ENCODE data around the gene FAM200B.

FAM200B gene

GRCh38 chr4:15690020-15690809 is 8.6 kb downstream of the FAM200B start:
- no peak for TF ChIP-seq CTCF (IDR thresholded peaks at IDR 0.05; ENCODE audit: low read depth, low read length)
- peak; percentile 86 for DNase-seq (ENCODE audit: low read depth)
- H3K4me3 ChIP-seq (ENCODE audit: low read depth, low read length) = peak overlapping the region; percentile 7

DNA sequence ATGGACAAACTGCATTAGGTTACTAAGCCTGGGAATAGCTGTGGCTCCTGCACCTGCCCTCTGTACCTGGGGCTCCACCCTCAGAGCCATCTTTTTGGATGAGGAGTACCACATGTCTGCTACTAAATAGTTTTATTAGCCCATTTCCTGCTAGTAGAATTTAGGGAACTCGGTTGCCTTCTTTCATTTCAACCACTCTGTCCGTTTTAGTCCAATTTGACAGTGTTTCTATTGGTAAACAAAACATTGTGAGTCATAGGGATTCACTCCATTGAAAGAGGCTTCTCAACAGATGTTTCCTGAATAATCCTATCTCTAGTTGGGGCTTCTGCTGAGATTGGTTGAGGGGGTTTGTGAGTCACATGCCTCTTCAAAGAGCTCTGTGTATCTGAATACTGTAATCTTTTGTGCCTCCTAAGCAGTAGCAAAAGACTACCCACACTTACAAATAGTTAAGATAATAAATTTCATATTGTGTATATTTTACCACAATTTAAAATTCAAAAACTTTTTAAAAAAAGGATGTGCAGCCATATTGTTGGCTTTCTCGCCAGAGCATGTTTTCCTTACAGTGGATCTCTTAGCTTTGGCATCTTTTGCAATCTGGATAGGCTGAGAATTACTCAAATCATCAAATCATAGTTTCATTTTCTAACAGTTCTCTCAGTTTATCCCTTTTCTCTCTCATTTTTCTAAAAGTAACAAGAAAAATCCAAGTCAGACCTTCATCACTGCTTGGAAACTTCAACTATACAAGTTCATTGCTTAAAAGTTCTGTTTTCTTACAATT is 9.9 kb downstream of the FAM200B start:
- DNase-seq (ENCODE audit: low read depth) = peak; percentile 76
- TF ChIP-seq MAX (IDR thresholded peaks at IDR 0.05; ENCODE audit: low read depth, low read length) = peak; percentile 9; the same call in 1 of the 2 replicates
- TF ChIP-seq CTCF (IDR thresholded peaks at IDR 0.05; ENCODE audit: low read depth, low read length) = no peak
- TF ChIP-seq POLR2A (IDR thresholded peaks at IDR 0.05; ENCODE audit: extremely low read depth, insufficient read length) = no peak
- TF ChIP-seq MYC (IDR thresholded peaks at IDR 0.05; ENCODE audit: low read depth, low read length) = no peak

GRCh38 chr4:15692602-15693001 is 11.0 kb downstream of the FAM200B start:
- no peak for TF ChIP-seq CTCF (IDR thresholded peaks at IDR 0.05; ENCODE audit: low read depth, low read length)
- TF ChIP-seq MYC (IDR thresholded peaks at IDR 0.05; ENCODE audit: low read depth, low read length) = no peak
- TF ChIP-seq MAX (IDR thresholded peaks at IDR 0.05; ENCODE audit: low read depth, low read length) = no peak
- TF ChIP-seq POLR2A (IDR thresholded peaks at IDR 0.05; ENCODE audit: extremely low read depth, insufficient read length) = no peak
- DNase-seq (ENCODE audit: low read depth) = no peak
- no peak overlapping the region for H3K4me3 ChIP-seq (ENCODE audit: low read depth, low read length)

More for the DNA sequence above, 9.9 kb downstream of the FAM200B start:
- no peak overlapping the region for H3K4me3 ChIP-seq (ENCODE audit: low read depth, low read length)

DNA sequence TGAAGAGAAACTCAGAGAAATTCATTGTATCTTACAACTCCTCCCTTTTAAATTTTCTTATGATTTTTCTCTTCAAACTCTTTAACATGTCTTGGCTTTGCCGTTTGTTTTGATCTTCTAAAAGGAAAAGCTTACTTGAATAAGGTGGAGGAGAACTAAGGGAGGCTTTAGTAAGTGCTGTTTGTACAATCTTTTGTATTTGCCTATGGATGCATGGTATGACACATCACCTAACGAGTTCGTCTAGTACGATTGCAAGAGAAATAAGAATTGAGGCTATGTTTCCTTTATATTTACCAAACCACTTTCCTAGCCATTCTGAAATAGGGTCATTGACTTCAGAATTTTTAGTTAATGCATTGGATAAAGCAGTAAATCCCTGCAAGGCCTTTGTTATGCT is 12.8 kb downstream of the FAM200B start:
- TF ChIP-seq POLR2A (IDR thresholded peaks at IDR 0.05; ENCODE audit: extremely low read depth, insufficient read length) = no peak
- no peak for TF ChIP-seq MAX (IDR thresholded peaks at IDR 0.05; ENCODE audit: low read depth, low read length)
- no peak for TF ChIP-seq CTCF (IDR thresholded peaks at IDR 0.05; ENCODE audit: low read depth, low read length)
- TF ChIP-seq MYC (IDR thresholded peaks at IDR 0.05; ENCODE audit: low read depth, low read length) = no peak
- no peak overlapping the region for H3K4me3 ChIP-seq (ENCODE audit: low read depth, low read length)
- DNase-seq (ENCODE audit: low read depth) = no peak

GRCh38 chr4:15695240-15695699 is 13.6 kb downstream of the FAM200B start:
- TF ChIP-seq POLR2A (IDR thresholded peaks at IDR 0.05; ENCODE audit: extremely low read depth, insufficient read length) = no peak
- TF ChIP-seq MYC (IDR thresholded peaks at IDR 0.05; ENCODE audit: low read depth, low read length) = no peak
- no peak for TF ChIP-seq CTCF (IDR thresholded peaks at IDR 0.05; ENCODE audit: low read depth, low read length)
- TF ChIP-seq MAX (IDR thresholded peaks at IDR 0.05; ENCODE audit: low read depth, low read length) = no peak
- DNase-seq (ENCODE audit: low read depth) = peak; percentile 45

More at GRCh38 chr4:15695240-15695699, 13.6 kb downstream of the FAM200B start:
- H3K4me3 ChIP-seq (ENCODE audit: low read depth, low read length) = no peak overlapping the region

All from NB4 (cell line).